ENCODE data around the gene POU3F1.

POU3F1 gene

GRCh38 chr1:38090796-38091195 lies 44.2 kb upstream of the POU3F1 start:
- DNase-seq = no peak
- TF ChIP-seq, protein P1, sequence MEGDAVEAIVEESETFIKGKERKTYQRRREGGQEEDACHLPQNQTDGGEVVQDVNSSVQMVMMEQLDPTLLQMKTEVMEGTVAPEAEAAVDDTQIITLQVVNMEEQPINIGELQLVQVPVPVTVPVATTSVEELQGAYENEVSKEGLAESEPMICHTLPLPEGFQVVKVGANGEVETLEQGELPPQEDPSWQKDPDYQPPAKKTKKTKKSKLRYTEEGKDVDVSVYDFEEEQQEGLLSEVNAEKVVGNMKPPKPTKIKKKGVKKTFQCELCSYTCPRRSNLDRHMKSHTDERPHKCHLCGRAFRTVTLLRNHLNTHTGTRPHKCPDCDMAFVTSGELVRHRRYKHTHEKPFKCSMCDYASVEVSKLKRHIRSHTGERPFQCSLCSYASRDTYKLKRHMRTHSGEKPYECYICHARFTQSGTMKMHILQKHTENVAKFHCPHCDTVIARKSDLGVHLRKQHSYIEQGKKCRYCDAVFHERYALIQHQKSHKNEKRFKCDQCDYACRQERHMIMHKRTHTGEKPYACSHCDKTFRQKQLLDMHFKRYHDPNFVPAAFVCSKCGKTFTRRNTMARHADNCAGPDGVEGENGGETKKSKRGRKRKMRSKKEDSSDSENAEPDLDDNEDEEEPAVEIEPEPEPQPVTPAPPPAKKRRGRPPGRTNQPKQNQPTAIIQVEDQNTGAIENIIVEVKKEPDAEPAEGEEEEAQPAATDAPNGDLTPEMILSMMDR (IDR thresholded peaks at IDR 0.05; ENCODE audit: low read depth, low read length) = no peak
- no peaks in the 10 kb centered on the region for H3K27me3 ChIP-seq (ENCODE audit: insufficient read depth, low read depth, severe bottlenecking)

DNA sequence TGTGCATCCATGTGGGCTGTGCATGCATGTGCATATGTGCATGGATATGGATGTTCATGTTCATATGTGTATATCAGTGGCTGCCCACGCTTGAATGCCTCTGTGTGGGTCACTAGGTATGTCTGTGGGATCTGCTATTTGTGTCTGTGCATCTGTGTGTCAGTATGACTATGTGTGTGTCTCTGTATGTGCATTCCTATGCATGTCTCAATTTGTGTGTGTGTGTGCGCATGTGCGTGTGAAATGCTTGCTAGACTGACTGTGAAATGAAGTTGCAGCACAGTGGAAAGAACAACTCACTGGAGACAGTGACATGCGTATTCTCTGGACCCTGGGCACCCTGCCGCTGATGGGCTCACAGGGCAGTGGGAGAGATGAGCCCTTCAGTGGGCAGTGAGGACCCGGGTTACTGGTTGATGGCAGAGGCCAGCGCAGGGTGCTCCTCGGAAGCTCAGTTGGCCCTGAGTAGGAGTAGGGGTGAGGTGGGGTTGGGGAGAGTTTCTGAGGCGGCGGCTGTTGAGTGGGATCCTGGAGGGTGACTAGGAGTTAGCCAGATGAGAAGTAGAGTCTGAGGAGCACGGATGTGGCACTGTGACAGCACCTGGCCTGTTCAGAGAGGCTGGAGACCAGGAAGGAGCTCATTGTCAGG lies 43.2 kb upstream of the POU3F1 start:
- TF ChIP-seq, protein P1 (IDR thresholded peaks at IDR 0.05; ENCODE audit: low read depth, low read length) = no peak
- no peak overlapping the region for H3K4me3 ChIP-seq (ENCODE audit: low read depth, low read length)
- no peak for DNase-seq
- H3K36me3 ChIP-seq = no peaks in the 10 kb centered on the region
- H3K9me3 ChIP-seq (ENCODE audit: severe bottlenecking) = no peaks in the 10 kb centered on the region
- no peaks in the 10 kb centered on the region for H3K27me3 ChIP-seq (ENCODE audit: insufficient read depth, low read depth, severe bottlenecking)
- no peak overlapping the region for H3K27ac ChIP-seq

More at GRCh38 chr1:38090796-38091195, 44.2 kb upstream of the POU3F1 start:
- no peaks in the 10 kb centered on the region for H3K36me3 ChIP-seq
- no peak overlapping the region for H3K4me3 ChIP-seq (ENCODE audit: low read depth, low read length)
- no peak overlapping the region for H3K27ac ChIP-seq
- no peaks in the 10 kb centered on the region for H3K9me3 ChIP-seq (ENCODE audit: severe bottlenecking)

- Histone ChIP-seq H3K9me3 (ENCODE audit: severe bottlenecking) (no peaks in the 10 kb centered on the region), H3K27me3 (ENCODE audit: insufficient read depth, low read depth, severe bottlenecking) (no peaks in the 10 kb centered on the region), H3K36me3 (no peaks in the 10 kb centered on the region), H3K27ac (no peak overlapping the region), H3K4me3 (ENCODE audit: low read depth, low read length) (no peak overlapping the region)
- DNase-seq = no peak
- TF ChIP-seq, protein P1 (IDR thresholded peaks at IDR 0.05; ENCODE audit: low read depth, low read length) = no peak
Measured at GRCh38 chr1:38088791-38089190, 42.2 kb upstream of the POU3F1 start.

GRCh38 chr1:38088366-38088765 lies 41.8 kb upstream of the POU3F1 start:
- H3K9me3 ChIP-seq (ENCODE audit: severe bottlenecking) = no peaks in the 10 kb centered on the region
- TF ChIP-seq, protein P1 (IDR thresholded peaks at IDR 0.05; ENCODE audit: low read depth, low read length) = peak; percentile 34; the same call in 1 of the 2 replicates
- DNase-seq = peak; percentile 19
- H3K27me3 ChIP-seq (ENCODE audit: insufficient read depth, low read depth, severe bottlenecking) = no peaks in the 10 kb centered on the region
- no peak overlapping the region for H3K27ac ChIP-seq
- H3K36me3 ChIP-seq = no peaks in the 10 kb centered on the region
- no peak overlapping the region for H3K4me3 ChIP-seq (ENCODE audit: low read depth, low read length)

- Histone ChIP-seq H3K27me3 (ENCODE audit: insufficient read depth, low read depth, severe bottlenecking) (no peaks in the 10 kb centered on the region), H3K27ac (no peak overlapping the region), H3K9me3 (ENCODE audit: severe bottlenecking) (no peaks in the 10 kb centered on the region), H3K36me3 (no peaks in the 10 kb centered on the region), H3K4me3 (ENCODE audit: low read depth, low read length) (no peak overlapping the region)
- no peak for DNase-seq
- TF ChIP-seq, protein P1 (IDR thresholded peaks at IDR 0.05; ENCODE audit: low read depth, low read length) = no peak
Measured at GRCh38 chr1:38087676-38088075, 41.1 kb upstream of the POU3F1 start.

All from WERI-Rb-1 (cell line).